HFFc6 (cell line): ENCODE data around the gene GPALPP1. TPM values are rescaled to one million over a fixed set of nuclear protein-coding genes. Genes with fewer than 3 reads are reported as not detected.
A peak's percentile ranks its signal among the peaks of the same experiment; 100 is the strongest.

Experiments used
- DNase-seq: peaks from one replicate; pipeline ENCODE4 v3.0.0-alpha.2; 2018
- H3K27ac Mint-ChIP-seq: 2 replicates; pipeline ENCODE4 v1.8.0; 2020; ENCODE audit warnings: mild to moderate bottlenecking, mixed read lengths
- H3K27me3 Mint-ChIP-seq: 2 replicates; pipeline ENCODE4 v1.8.0; 2021; ENCODE audit warnings: mild to moderate bottlenecking, moderate library complexity, mixed read lengths; ENCODE audit not compliant: insufficient read depth
- H3K36me3 Mint-ChIP-seq: 2 replicates; pipeline ENCODE4 v1.8.0; 2021; ENCODE audit warnings: low read depth, mixed read lengths
- H3K4me1 Mint-ChIP-seq: 2 replicates; pipeline ENCODE4 v1.8.0; 2020; ENCODE audit warnings: low read depth, mixed read lengths
- H3K4me3 Mint-ChIP-seq: 2 replicates; pipeline ENCODE4 v1.8.0; 2020; ENCODE audit warnings: mild to moderate bottlenecking, moderate library complexity, mixed read lengths
- H3K9me3 Mint-ChIP-seq: 2 replicates; pipeline ENCODE4 v1.8.0; 2020; ENCODE audit warnings: mild to moderate bottlenecking, mixed read lengths
- CTCF ChIP-seq: fragments of 200-600 bp; sonication (generic); IDR thresholded peaks from 2 replicates; pipeline ENCODE4 v1.5.0; 2021; ENCODE audit warnings: antibody characterized with exemption, mild to moderate bottlenecking
- total RNA-seq, 6 experiments: library from RNA; stranded (reverse); fragmentation: NEBNext Ultra II Directional; extraction: Animal tissue kit (Norgen Biotek cat#: 25700); gene quantifications; 2 replicates in 1 of 6; 3 replicates in 5 of 6; pipeline ENCODE4 v1.2.3, GENCODE V29; 2021

GPALPP1 gene
- total RNA-seq, 6 experiments from 2014 or later, result 22.1 to 25.8 (median 23.5) TPM

- no peaks in the 10 kb centered on the region for H3K36me3 Mint-ChIP-seq
- peak overlapping the region; percentile 44; the same call in 1 of the 2 replicates for H3K27ac Mint-ChIP-seq
- no peaks in the 10 kb centered on the region for H3K9me3 Mint-ChIP-seq
- H3K27me3 Mint-ChIP-seq, result peaks cover 6% of the 10 kb centered on the region
- peak; percentile 92 for TF ChIP-seq CTCF
- peak overlapping the region; percentile 89 for H3K4me3 Mint-ChIP-seq
- H3K4me1 Mint-ChIP-seq, result peaks cover 21% of the 10 kb centered on the region
- peak; percentile 79 for DNase-seq
Measured at GRCh38 chr13:45047394-45048310, 58.3 kb downstream of the GPALPP1 start.

GRCh38 chr13:45048890-45049407 lies 59.6 kb downstream of the GPALPP1 start:
- Mint-ChIP-seq H3K27ac (no peak overlapping the region), H3K4me1 (peaks cover 22% of the 10 kb centered on the region)

GRCh38 chr13:45049478-45049877 lies 60.1 kb downstream of the GPALPP1 start:
- TF ChIP-seq CTCF, result no peak
- no peak for DNase-seq
- Mint-ChIP-seq H3K27me3 (peaks cover 9% of the 10 kb centered on the region), H3K9me3 (no peaks in the 10 kb centered on the region), H3K36me3 (no peaks in the 10 kb centered on the region), H3K27ac (no peak overlapping the region), H3K4me1 (peaks cover 27% of the 10 kb centered on the region), H3K4me3 (no peak overlapping the region)

More at GRCh38 chr13:45048890-45049407, 59.6 kb downstream of the GPALPP1 start:
- TF ChIP-seq CTCF, result no peak
- no peaks in the 10 kb centered on the region for H3K9me3 Mint-ChIP-seq
- no peak overlapping the region for H3K4me3 Mint-ChIP-seq
- H3K36me3 Mint-ChIP-seq, result no peaks in the 10 kb centered on the region
- H3K27me3 Mint-ChIP-seq, result peaks cover 9% of the 10 kb centered on the region
- DNase-seq, result no peak

- no peak overlapping the region for H3K4me3 Mint-ChIP-seq
- no peak overlapping the region for H3K27ac Mint-ChIP-seq
- no peaks in the 10 kb centered on the region for H3K9me3 Mint-ChIP-seq
- no peaks in the 10 kb centered on the region for H3K36me3 Mint-ChIP-seq
- H3K27me3 Mint-ChIP-seq, result peaks cover 9% of the 10 kb centered on the region
- peaks cover 45% of the 10 kb centered on the region for H3K4me1 Mint-ChIP-seq
- DNase-seq, result no peak
- TF ChIP-seq CTCF, result no peak
Measured at GRCh38 chr13:45051315-45051714, 62.0 kb downstream of the GPALPP1 start.

GRCh38 chr13:45055198-45055901 lies 66.0 kb downstream of the GPALPP1 start:
- Mint-ChIP-seq H3K4me3 (peak overlapping the region; percentile 79), H3K4me1 (peaks cover 37% of the 10 kb centered on the region), H3K36me3 (no peaks in the 10 kb centered on the region), H3K27ac (peak overlapping the region; percentile 89), H3K9me3 (no peaks in the 10 kb centered on the region), H3K27me3 (peaks cover 5% of the 10 kb centered on the region)
- peak; percentile 92 for DNase-seq
- no peak for TF ChIP-seq CTCF
